ENCODE measurements around the gene RARRES1. TPM values are rescaled to one million over a fixed set of nuclear protein-coding genes. Genes with fewer than 3 reads are reported as not detected.

RARRES1 gene
- total and polyA plus RNA-seq, 8 donors, result 0.43 to 237 (median 5.6) TPM

- WGBS, 5 donors, result 73 to 92% (median 84%) methylated on average over 3 of the region's 3 CpGs
- no peak for TF ChIP-seq POLR2A (IDR thresholded peaks at IDR 0.05)
- TF ChIP-seq, protein P1, sequence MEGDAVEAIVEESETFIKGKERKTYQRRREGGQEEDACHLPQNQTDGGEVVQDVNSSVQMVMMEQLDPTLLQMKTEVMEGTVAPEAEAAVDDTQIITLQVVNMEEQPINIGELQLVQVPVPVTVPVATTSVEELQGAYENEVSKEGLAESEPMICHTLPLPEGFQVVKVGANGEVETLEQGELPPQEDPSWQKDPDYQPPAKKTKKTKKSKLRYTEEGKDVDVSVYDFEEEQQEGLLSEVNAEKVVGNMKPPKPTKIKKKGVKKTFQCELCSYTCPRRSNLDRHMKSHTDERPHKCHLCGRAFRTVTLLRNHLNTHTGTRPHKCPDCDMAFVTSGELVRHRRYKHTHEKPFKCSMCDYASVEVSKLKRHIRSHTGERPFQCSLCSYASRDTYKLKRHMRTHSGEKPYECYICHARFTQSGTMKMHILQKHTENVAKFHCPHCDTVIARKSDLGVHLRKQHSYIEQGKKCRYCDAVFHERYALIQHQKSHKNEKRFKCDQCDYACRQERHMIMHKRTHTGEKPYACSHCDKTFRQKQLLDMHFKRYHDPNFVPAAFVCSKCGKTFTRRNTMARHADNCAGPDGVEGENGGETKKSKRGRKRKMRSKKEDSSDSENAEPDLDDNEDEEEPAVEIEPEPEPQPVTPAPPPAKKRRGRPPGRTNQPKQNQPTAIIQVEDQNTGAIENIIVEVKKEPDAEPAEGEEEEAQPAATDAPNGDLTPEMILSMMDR (IDR thresholded peaks at IDR 0.05), result no peak
- no peak for TF ChIP-seq EP300 (IDR thresholded peaks at IDR 0.05)
- TF ChIP-seq POLR2AphosphoS5 (IDR thresholded peaks at IDR 0.05), result no peak
- intact Hi-C loops (cut with DNase I; ENCODE audit: low total_unique reads), result no loop called here
- Histone ChIP-seq H3K4me3 (no peak overlapping the region), H3K4me1 (no peaks in the 10 kb centered on the region), H3K27me3 (no peaks in the 10 kb centered on the region), H3K27ac (no peak overlapping the region), H3K9me3 (peaks cover 0 to 12% (median 4%) of the 10 kb centered on the region in 4 donors), H3K36me3 (peaks cover 0 to 52% (median 9%) of the 10 kb centered on the region in 4 donors)
- no peak for DNase-seq
Observed at GRCh38 chr3:158739661-158740060, 7.4 kb upstream of the RARRES1 start.

DNA sequence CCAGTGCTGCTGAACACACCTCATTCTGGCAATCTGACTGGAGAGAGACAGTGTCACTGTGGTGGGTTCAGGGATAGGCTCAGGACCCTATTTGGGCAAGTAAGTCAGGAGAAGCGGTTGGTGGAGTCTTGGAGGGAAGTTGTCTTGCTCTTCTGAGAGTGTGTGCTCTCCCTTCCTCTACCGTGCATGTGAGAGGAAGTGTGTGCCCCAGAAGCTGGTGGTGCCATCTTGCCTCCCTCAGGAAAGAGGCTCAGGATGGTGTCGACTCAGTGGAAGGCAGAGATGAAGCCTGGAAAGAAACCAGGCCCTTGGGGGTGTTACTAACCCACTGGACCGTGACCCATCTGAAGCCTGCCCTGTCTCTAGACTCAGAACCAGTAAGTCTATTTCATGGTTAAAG lies 6.8 kb upstream of the RARRES1 start:
- intact Hi-C loops (cut with DNase I; ENCODE audit: low total_unique reads), result no loop called here
- no peaks in the 10 kb centered on the region for H3K27me3 ChIP-seq
- H3K27ac ChIP-seq, result no peak overlapping the region
- no peak overlapping the region for H3K4me3 ChIP-seq
- 84 to 98% (median 91%) methylated on average over 4 of the region's 4 CpGs for WGBS, 5 donors
- no peak for DNase-seq
- peaks cover 0 to 12% (median 4%) of the 10 kb centered on the region in 4 donors for H3K9me3 ChIP-seq
- TF ChIP-seq POLR2AphosphoS5 (IDR thresholded peaks at IDR 0.05) (no peak), EP300 (IDR thresholded peaks at IDR 0.05) (no peak), POLR2A (IDR thresholded peaks at IDR 0.05) (no peak)
- TF ChIP-seq, protein P1 (IDR thresholded peaks at IDR 0.05), result no peak
- H3K4me1 ChIP-seq, result no peaks in the 10 kb centered on the region
- H3K36me3 ChIP-seq, result peaks cover 0 to 52% (median 8%) of the 10 kb centered on the region in 4 donors

GRCh38 chr3:158738653-158739052 lies 6.4 kb upstream of the RARRES1 start:
- Histone ChIP-seq H3K9me3 (peaks cover 0 to 12% (median 4%) of the 10 kb centered on the region in 4 donors), H3K36me3 (peaks cover 0 to 49% (median 6%) of the 10 kb centered on the region in 4 donors), H3K27ac (no peak overlapping the region), H3K4me3 (no peak overlapping the region), H3K27me3 (no peaks in the 10 kb centered on the region), H3K4me1 (peaks cover 0 to 2% (median 0%) of the 10 kb centered on the region in 4 donors)
- intact Hi-C loops (cut with DNase I; ENCODE audit: low total_unique reads), result no loop called here
- 91 to 98% (median 93%) methylated on average over 6 of the region's 6 CpGs for WGBS, 5 donors
- no peak for DNase-seq
- no peak for TF ChIP-seq EP300 (IDR thresholded peaks at IDR 0.05)
- TF ChIP-seq, protein P1 (IDR thresholded peaks at IDR 0.05), result no peak
- no peak for TF ChIP-seq POLR2AphosphoS5 (IDR thresholded peaks at IDR 0.05)
- TF ChIP-seq POLR2A (IDR thresholded peaks at IDR 0.05), result no peak

GRCh38 chr3:158737976-158738615 lies 5.8 kb upstream of the RARRES1 start:
- no peak for DNase-seq
- intact Hi-C loops (cut with DNase I; ENCODE audit: low total_unique reads), result no loop called here
- Histone ChIP-seq H3K27ac (no peak overlapping the region), H3K4me3 (no peak overlapping the region), H3K36me3 (peaks cover 0 to 49% (median 5%) of the 10 kb centered on the region in 4 donors), H3K4me1 (peaks cover 0 to 7% (median under 1%) of the 10 kb centered on the region in 4 donors), H3K27me3 (no peaks in the 10 kb centered on the region), H3K9me3 (peaks cover 0 to 12% (median 4%) of the 10 kb centered on the region in 4 donors)
- TF ChIP-seq EP300 (IDR thresholded peaks at IDR 0.05), result no peak
- WGBS, 5 donors, result 80 to 89% (median 86%) methylated on average over 9 of the region's 9 CpGs

DNA sequence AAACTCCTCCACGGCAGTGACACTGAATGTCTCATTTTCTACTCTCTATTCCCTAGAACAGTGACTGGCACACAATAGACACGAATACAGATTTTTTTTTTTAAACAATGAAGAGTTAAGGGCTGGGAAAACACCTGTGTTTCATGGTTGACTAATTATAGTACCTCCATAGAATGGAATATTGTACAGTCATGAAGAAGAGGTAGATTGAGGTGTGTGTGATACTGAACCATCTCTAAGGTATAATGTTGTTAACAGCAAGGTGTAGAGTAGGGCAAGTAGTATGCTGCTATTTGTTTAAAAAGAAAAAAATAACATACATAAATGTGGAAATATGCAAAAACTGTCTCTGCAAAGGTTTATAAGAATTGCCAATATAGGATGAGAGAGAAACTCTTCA lies 5.2 kb upstream of the RARRES1 start:
- Histone ChIP-seq H3K36me3 (peaks cover 0 to 46% (median 4%) of the 10 kb centered on the region in 4 donors), H3K4me1 (peaks cover 0 to 14% (median 8%) of the 10 kb centered on the region in 4 donors), H3K9me3 (peaks cover 0 to 12% (median 4%) of the 10 kb centered on the region in 4 donors), H3K27me3 (no peaks in the 10 kb centered on the region), H3K4me3 (no peak overlapping the region), H3K27ac (no peak overlapping the region)
- intact Hi-C loops (cut with DNase I; ENCODE audit: low total_unique reads), result no loop called here
- no peak for DNase-seq
- TF ChIP-seq, protein P1 (IDR thresholded peaks at IDR 0.05), result no peak
- TF ChIP-seq POLR2A (IDR thresholded peaks at IDR 0.05), result no peak
- TF ChIP-seq EP300 (IDR thresholded peaks at IDR 0.05), result no peak
- TF ChIP-seq POLR2AphosphoS5 (IDR thresholded peaks at IDR 0.05), result no peak
- 57 to 96% (median 93%) methylated on average over 2 of the region's 2 CpGs for WGBS, 5 donors

All from stomach (tissue), 9 donors.